Lung (tissue), 12 donors: ENCODE results near the gene EPHA6. TPM values are rescaled to one million over a fixed set of nuclear protein-coding genes. Genes with fewer than 3 reads are reported as not detected.

Experiments
- ATAC-seq: fragments of 200-7000 bp; cut with Tn5 transposase; one replicate; pipeline ENCODE4 v1.9.1; 2020; ENCODE audit warnings: moderate number of reproducible peaks; ENCODE audit not compliant: insufficient read depth, low FRiP score
- DNase-seq, 3 donors: peaks; one replicate each; pipeline ENCODE4 v3.0.0-alpha.2; 2013 to 2017
- H3K27ac ChIP-seq, 2 donors: one replicate each; pipeline ENCODE4 v1.5.1; 2013; ENCODE audit warnings: mild to moderate bottlenecking in 2 of 2, moderate library complexity in 2 of 2, control low read depth in 1 of 2, inconsistent platforms in 1 of 2, low read depth in 1 of 2, low read length in 1 of 2
- H3K27me3 ChIP-seq, 3 donors: one replicate each; pipeline ENCODE4 v1.5.1; 2013; ENCODE audit warnings: low read length in 2 of 3; ENCODE audit not compliant: control insufficient read depth in 3 of 3, insufficient read depth in 3 of 3
- H3K36me3 ChIP-seq, 4 donors: one replicate each; pipeline ENCODE4 v1.5.1; 2013; ENCODE audit warnings: low read length in 4 of 4, mild to moderate bottlenecking in 1 of 4, moderate library complexity in 1 of 4; ENCODE audit not compliant: control insufficient read depth in 4 of 4, insufficient read depth in 4 of 4
- H3K4me1 ChIP-seq, 5 donors: one replicate each; pipeline ENCODE4 v1.5.1; 2013; ENCODE audit warnings: low read length in 5 of 5, mild to moderate bottlenecking in 2 of 5, moderate library complexity in 1 of 5; ENCODE audit not compliant: control insufficient read depth in 5 of 5, insufficient read depth in 5 of 5
- H3K4me3 ChIP-seq: one replicate; pipeline ENCODE4 v1.5.1; 2013; ENCODE audit warnings: mild to moderate bottlenecking, control low read depth, moderate library complexity
- H3K9ac ChIP-seq, 2 donors: one replicate each; pipeline ENCODE4 v1.5.1; 2013; ENCODE audit warnings: low read length in 2 of 2, control low read depth in 1 of 2; ENCODE audit not compliant: insufficient read depth in 1 of 2
- H3K9me3 ChIP-seq, 4 donors: one replicate each; pipeline ENCODE4 v1.5.1; 2013; ENCODE audit warnings: low read length in 3 of 4, mild to moderate bottlenecking in 1 of 4, moderate library complexity in 1 of 4; ENCODE audit not compliant: control insufficient read depth in 4 of 4, insufficient read depth in 3 of 4
- CTCF ChIP-seq: IDR thresholded peaks from 2 replicates; pipeline ENCODE4 v1.5.1; 2012; ENCODE audit warnings: mild to moderate bottlenecking; ENCODE audit errors: control extremely low read depth, extremely low read depth
- WGBS, 2 donors: extraction: QIAGEN DNeasy Blood & Tissue Kit; methylation state at CpG; one replicate each; pipeline ENCODE4 v1.1.7; 2013; 5-methylcytosine and 5-hydroxymethylcytosine counted together
- polyA plus RNA-seq, 2 donors: library from polyadenylated mRNA; stranded (reverse); fragments of 200-250 nt; gene quantifications; one replicate each; pipeline ENCODE4 v1.2.1, GENCODE V29; 2013
- total RNA-seq, 2 donors: library from RNA; depleted of rRNA in 1 of 2; stranded (reverse); fragments of >200 nt in 1 of 2; gene quantifications; one replicate each; pipeline ENCODE4 v1.2.1, GENCODE V29; 2014 to 2021
- donor health status: control.
- donor health status: control.
- donor health status: Bipolar disorder and iron deficiency.
- donor health status: healthy.
- donor health status: DM: yes; HTN: yes; CAD: no.

EPHA6 gene
- total and polyA plus RNA-seq, 4 donors = 0.31 to 1.3 TPM; not detected in 2

- ATAC-seq (no peak), DNase-seq (no peak)
- no peaks in the 10 kb centered on the region for H3K27me3 ChIP-seq
- no peak overlapping the region for H3K4me3 ChIP-seq
- no peaks in the 10 kb centered on the region for H3K9me3 ChIP-seq
- WGBS, 2 donors = 56 to 61% methylated on average over 2 of the region's 2 CpGs
- TF ChIP-seq CTCF = no peak
- H3K4me1 ChIP-seq = no peaks in the 10 kb centered on the region
- no peak overlapping the region for H3K9ac ChIP-seq
- no peaks in the 10 kb centered on the region for H3K36me3 ChIP-seq
- no peak overlapping the region for H3K27ac ChIP-seq
Observed at GRCh38 chr3:97687734-97688133, 873.3 kb downstream of the EPHA6 start.

GRCh38 chr3:97689111-97689510 lies 874.7 kb downstream of the EPHA6 start:
- Histone ChIP-seq H3K4me3 (no peak overlapping the region), H3K27ac (no peak overlapping the region), H3K9me3 (no peaks in the 10 kb centered on the region), H3K9ac (no peak overlapping the region), H3K36me3 (no peaks in the 10 kb centered on the region), H3K4me1 (no peaks in the 10 kb centered on the region), H3K27me3 (no peaks in the 10 kb centered on the region)
- 91 to 93% methylated on average over 4 of the region's 4 CpGs for whole genome bisulfite sequencing, 2 donors
- TF ChIP-seq CTCF = no peak
- DNase-seq (no peak), ATAC-seq (no peak)

- Histone ChIP-seq H3K9ac (no peak overlapping the region), H3K36me3 (no peaks in the 10 kb centered on the region), H3K27ac (no peak overlapping the region), H3K27me3 (no peaks in the 10 kb centered on the region), H3K4me1 (no peaks in the 10 kb centered on the region), H3K9me3 (no peaks in the 10 kb centered on the region), H3K4me3 (no peak overlapping the region)
- DNase-seq (no peak), ATAC-seq (no peak)
- TF ChIP-seq CTCF = no peak
Observed at GRCh38 chr3:97689962-97690361, 875.6 kb downstream of the EPHA6 start.

- H3K36me3 ChIP-seq = no peaks in the 10 kb centered on the region
- no peak for DNase-seq
- WGBS, 2 donors = 76 to 81% methylated on average over 1 of the region's 1 CpG
- no peaks in the 10 kb centered on the region for H3K27me3 ChIP-seq
- no peak for TF ChIP-seq CTCF
- H3K27ac ChIP-seq = no peak overlapping the region
- no peak overlapping the region for H3K9ac ChIP-seq
- no peak overlapping the region for H3K4me3 ChIP-seq
- H3K9me3 ChIP-seq = no peaks in the 10 kb centered on the region
- no peaks in the 10 kb centered on the region for H3K4me1 ChIP-seq
- ATAC-seq = no peak
Observed at GRCh38 chr3:97691354-97691753, 877.0 kb downstream of the EPHA6 start.
